Effector memory CD4-positive, alpha-beta T cell (primary cell): ENCODE data around the gene ZFHX3.
"Not testable (repeated sequence)": the region's sequence is repeated elsewhere in the genome, so short reads cannot be mapped to it uniquely, and the experiment has no call there.

ENCODE experiments used
- DNase-seq, 3 donors: peaks; one replicate each; pipeline ENCODE4 v3.0.0-alpha.2; 2020
- H3K27ac ChIP-seq: 2 replicates; pipeline ENCODE4 v1.7.0; 2013; ENCODE audit warnings: mild to moderate bottlenecking, low read length, moderate library complexity; ENCODE audit not compliant: insufficient read depth, poor library complexity, severe bottlenecking
- H3K27me3 ChIP-seq: replicated peaks from 2 replicates; pipeline ENCODE4 v1.7.0; 2013; ENCODE audit warnings: mild to moderate bottlenecking, low read length; ENCODE audit not compliant: insufficient read depth, control insufficient read depth, poor library complexity, severe bottlenecking
- H3K36me3 ChIP-seq: 2 replicates; pipeline ENCODE4 v1.7.0; 2013; ENCODE audit warnings: mild to moderate bottlenecking, low read length, moderate library complexity; ENCODE audit not compliant: control insufficient read depth, insufficient read depth
- H3K4me1 ChIP-seq: 2 replicates; pipeline ENCODE4 v1.7.0; 2013; ENCODE audit warnings: low read length, mild to moderate bottlenecking; ENCODE audit not compliant: control insufficient read depth, insufficient read depth, poor library complexity, severe bottlenecking
- H3K4me3 ChIP-seq: 2 replicates; pipeline ENCODE4 v1.7.0; 2013; ENCODE audit warnings: low read length, low read depth, mild to moderate bottlenecking; ENCODE audit not compliant: insufficient read depth, poor library complexity, severe bottlenecking
- H3K9me3 ChIP-seq: 2 replicates; pipeline ENCODE4 v1.7.0; 2013; ENCODE audit warnings: mild to moderate bottlenecking, low read length, moderate library complexity; ENCODE audit not compliant: control insufficient read depth

The ZFHX3 gene

DNA sequence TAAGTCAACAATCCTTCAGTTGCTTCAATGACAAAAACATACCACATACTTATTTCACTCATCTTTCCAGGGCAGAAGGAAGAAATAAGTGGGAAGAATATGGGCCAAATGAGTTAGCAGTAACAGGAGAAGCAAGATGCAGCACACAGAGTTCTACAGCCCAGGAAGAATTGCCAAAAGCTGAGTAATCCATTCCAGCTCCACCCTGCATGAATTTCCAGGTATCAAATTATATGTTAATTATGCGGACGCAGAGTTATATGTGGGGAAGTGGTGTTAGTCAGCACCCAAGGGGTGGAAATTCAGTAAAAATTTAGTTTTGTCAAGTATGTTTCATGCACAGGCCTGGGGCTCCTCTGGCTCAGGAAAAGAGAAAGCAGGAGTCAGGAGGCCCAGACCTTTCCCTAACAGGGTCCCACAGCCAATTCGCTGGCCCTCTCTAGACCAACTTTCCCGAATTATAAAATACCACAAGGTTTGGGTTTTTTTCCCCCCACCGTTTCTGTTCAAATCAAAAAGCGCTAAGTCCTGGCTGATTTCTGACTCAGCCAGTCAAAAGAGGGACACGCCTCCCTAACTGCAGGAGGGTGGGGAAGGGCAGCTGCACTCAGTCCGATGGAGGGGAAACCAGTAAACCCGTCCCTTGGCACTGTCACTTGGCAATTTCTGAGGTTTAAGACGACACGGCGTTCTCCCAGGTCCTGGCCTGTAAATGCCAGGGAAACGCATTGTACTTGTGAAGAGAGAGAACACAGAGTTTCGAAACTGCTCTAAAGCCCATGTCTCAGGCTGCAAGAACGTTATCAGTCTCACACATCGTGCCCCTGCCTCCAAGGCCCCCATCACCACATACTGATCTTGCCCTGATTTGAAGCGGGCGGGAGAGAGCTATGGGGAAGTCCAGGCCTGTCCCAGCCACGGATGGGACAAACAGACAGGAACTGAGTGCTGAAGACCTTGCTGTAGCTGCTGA, 58.1 kb downstream of the ZFHX3 start:
- Histone ChIP-seq H3K36me3 (no peaks in the 10 kb centered on the region), H3K4me3 (no peak overlapping the region), H3K9me3 (no peaks in the 10 kb centered on the region), H3K27ac (no peak overlapping the region), H3K4me1 (no peaks in the 10 kb centered on the region), H3K27me3 (no peaks in the 10 kb centered on the region)
- DNase-seq = no peak

GRCh38 chr16:72989203-72989578, 58.7 kb downstream of the ZFHX3 start:
- not testable (repeated sequence) for H3K4me3 ChIP-seq, H3K9me3 ChIP-seq, H3K36me3 ChIP-seq, H3K4me1 ChIP-seq, H3K27me3 ChIP-seq, H3K27ac ChIP-seq, DNase-seq

DNA sequence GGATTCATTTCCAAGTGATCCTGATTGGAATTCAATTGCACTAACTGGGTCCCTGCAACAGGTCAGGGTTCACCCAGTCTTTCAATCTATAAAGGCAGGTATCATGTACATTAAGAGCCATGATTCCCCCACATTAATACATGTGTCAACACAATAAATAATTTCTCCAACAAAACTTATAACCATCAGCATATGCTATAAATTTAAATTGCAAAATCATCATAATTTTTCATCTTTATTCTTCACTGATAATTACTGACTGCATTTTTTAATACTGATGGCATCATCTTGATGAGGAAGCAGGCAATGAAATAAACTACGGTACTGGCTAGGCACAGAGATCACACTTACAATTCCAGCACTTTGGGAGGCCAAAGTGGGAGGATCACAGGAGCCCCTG, 59.4 kb downstream of the ZFHX3 start:
- H3K36me3 ChIP-seq = no peaks in the 10 kb centered on the region
- H3K27ac ChIP-seq = no peak overlapping the region
- H3K4me1 ChIP-seq = no peaks in the 10 kb centered on the region
- no peak for DNase-seq
- H3K4me3 ChIP-seq = no peak overlapping the region
- H3K9me3 ChIP-seq = no peaks in the 10 kb centered on the region
- no peaks in the 10 kb centered on the region for H3K27me3 ChIP-seq

- no peak overlapping the region for H3K27ac ChIP-seq
- H3K36me3 ChIP-seq = no peaks in the 10 kb centered on the region
- no peaks in the 10 kb centered on the region for H3K27me3 ChIP-seq
- no peak for DNase-seq
- no peak overlapping the region for H3K4me3 ChIP-seq
- H3K4me1 ChIP-seq = no peaks in the 10 kb centered on the region
- no peaks in the 10 kb centered on the region for H3K9me3 ChIP-seq
Observed at GRCh38 chr16:72987480-72987901, 60.4 kb downstream of the ZFHX3 start.

- no peaks in the 10 kb centered on the region for H3K27me3 ChIP-seq
- H3K9me3 ChIP-seq = no peaks in the 10 kb centered on the region
- H3K27ac ChIP-seq = no peak overlapping the region
- H3K4me1 ChIP-seq = no peaks in the 10 kb centered on the region
- DNase-seq = no peak
- H3K36me3 ChIP-seq = no peaks in the 10 kb centered on the region
- no peak overlapping the region for H3K4me3 ChIP-seq
Observed at GRCh38 chr16:72985995-72986394, 61.9 kb downstream of the ZFHX3 start.

DNA sequence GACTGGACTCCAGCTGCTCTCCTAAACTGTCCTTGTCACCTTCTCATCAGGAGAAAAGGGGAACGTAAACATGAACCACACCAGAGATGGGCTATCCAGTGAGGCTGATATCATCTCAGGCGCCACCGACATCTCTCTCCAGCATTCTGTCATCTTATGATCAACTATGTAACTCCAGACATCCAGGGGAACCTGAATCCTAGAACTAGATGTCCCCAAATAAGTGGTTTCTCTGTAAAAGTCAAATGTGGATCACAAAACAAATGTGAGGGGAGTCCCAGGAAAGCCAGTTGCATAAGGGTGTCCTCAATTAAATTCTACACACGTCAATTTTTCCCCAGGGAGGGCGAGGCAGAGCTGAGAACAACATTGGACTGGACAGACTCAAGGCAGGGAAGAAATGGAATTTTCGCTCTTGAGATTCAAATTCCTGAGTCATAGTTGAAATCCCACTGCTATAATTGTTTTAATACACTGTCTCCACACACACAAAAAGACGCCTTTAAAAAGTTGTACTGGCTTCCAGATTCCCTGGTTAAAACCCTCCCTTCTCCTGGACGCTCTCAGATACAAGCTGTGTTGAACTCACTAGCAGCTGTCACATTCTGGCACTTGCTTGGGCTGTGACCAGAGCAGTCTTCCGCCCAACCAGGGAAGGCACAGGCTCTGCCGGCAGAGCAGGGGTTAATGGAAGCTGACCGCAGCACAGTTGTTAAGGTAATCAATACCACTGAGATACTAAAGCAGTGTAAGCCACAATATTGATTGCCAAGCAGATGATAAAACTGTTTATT, 62.6 kb downstream of the ZFHX3 start:
- no peak overlapping the region for H3K4me3 ChIP-seq
- no peaks in the 10 kb centered on the region for H3K27me3 ChIP-seq
- no peaks in the 10 kb centered on the region for H3K9me3 ChIP-seq
- H3K36me3 ChIP-seq = no peaks in the 10 kb centered on the region
- no peaks in the 10 kb centered on the region for H3K4me1 ChIP-seq
- no peak overlapping the region for H3K27ac ChIP-seq
- DNase-seq = no peak

DNA sequence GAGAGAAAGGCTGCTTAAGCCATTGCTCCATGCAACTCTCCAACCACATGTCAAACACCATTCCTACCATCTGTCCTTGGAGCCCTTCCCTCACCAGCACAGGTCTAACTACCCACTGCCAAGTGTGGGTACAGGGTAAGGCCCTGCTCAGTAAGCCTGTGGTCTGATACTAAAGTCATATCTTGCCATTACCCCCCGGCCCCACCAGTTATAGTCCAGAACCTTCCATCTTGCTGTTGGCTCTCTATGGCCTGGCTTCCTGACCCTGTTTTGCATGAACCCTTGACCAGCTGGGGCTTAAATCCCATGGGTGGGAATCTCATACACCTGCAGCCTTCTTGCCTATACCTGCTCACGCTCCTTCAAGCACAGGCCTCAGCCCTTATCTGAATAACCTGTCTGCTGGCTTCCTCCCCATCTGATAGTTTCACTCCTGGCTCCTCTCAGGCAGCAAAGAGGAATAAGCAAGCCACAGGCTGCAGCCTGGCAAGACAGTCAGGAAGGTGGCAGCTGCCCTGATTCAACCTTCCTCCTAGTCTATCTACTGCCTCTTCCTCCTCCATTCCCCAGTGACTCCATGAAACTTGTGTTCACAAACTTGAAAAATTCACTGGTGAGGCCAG, 64.1 kb downstream of the ZFHX3 start:
- Histone ChIP-seq H3K4me1 (no peaks in the 10 kb centered on the region), H3K27me3 (no peaks in the 10 kb centered on the region), H3K4me3 (no peak overlapping the region), H3K27ac (no peak overlapping the region), H3K36me3 (no peaks in the 10 kb centered on the region), H3K9me3 (no peaks in the 10 kb centered on the region)
- DNase-seq = no peak

- no peak for DNase-seq
- no peaks in the 10 kb centered on the region for H3K36me3 ChIP-seq
- H3K4me3 ChIP-seq = no peak overlapping the region
- H3K9me3 ChIP-seq = no peaks in the 10 kb centered on the region
- H3K4me1 ChIP-seq = no peaks in the 10 kb centered on the region
- H3K27ac ChIP-seq = no peak overlapping the region
- H3K27me3 ChIP-seq = no peaks in the 10 kb centered on the region
Observed at GRCh38 chr16:72983241-72983640, 64.7 kb downstream of the ZFHX3 start.

DNA sequence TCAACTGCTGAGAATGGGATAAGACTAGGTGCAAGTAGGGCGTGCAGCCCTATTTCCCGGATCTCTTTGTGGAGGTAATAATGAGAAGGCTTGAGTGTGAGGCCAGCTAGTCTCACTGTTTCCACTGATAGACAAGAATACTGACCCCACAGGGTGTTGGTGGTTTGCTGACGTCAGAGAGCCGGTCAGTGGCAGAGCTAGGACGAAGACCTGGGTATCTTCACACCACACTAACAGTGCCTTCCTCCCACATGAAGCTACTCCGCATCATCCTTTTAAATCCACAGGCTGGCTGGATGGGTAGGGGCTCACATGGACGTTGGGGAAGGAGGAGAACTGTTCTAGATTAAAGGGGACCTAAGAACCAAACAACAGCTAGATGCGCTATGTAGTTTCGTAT, 68.0 kb downstream of the ZFHX3 start:
- no peak for DNase-seq

DNA sequence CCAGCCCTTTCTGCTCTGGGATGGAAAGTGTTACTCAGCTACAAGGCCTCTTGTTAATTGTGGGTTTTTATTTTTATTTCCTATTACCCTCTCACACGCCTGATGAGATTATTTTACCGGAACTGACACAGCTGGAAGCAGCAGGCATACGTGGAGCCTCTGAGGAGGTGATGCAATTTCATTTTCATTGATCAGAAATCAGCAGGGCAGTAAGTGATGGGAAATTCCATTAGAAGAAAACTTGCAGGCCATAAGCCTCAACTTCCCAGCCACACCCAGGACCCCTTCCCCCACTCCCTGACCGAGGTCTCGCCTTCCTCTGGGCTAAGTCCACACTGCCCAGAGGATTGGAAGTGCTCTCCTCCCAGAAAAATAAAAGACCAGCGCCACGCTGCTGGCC, 69.7 kb downstream of the ZFHX3 start:
- no peak for DNase-seq
- H3K27ac ChIP-seq = no peak overlapping the region

More for the DNA sequence above, 68.0 kb downstream of the ZFHX3 start:
- H3K36me3 ChIP-seq = no peaks in the 10 kb centered on the region
- H3K4me3 ChIP-seq = no peak overlapping the region
- no peaks in the 10 kb centered on the region for H3K4me1 ChIP-seq
- no peaks in the 10 kb centered on the region for H3K27me3 ChIP-seq
- no peak overlapping the region for H3K27ac ChIP-seq
- no peaks in the 10 kb centered on the region for H3K9me3 ChIP-seq

More for the DNA sequence above, 69.7 kb downstream of the ZFHX3 start:
- Histone ChIP-seq H3K9me3 (no peaks in the 10 kb centered on the region), H3K4me3 (no peak overlapping the region), H3K27me3 (no peaks in the 10 kb centered on the region), H3K36me3 (no peaks in the 10 kb centered on the region), H3K4me1 (no peaks in the 10 kb centered on the region)
